Mammary epithelial cell (primary cell): ENCODE data around the gene ZBTB22.

Experiments used
- CTCF ChIP-seq, 2 donors: IDR thresholded peaks in 1 of 2; conservative IDR thresholded peaks in 1 of 2; 2 replicates each; pipeline ENCODE4 v1.5.1; 2011 to 2012; ENCODE audit warnings: inconsistent platforms in 2 of 2, low read length in 2 of 2, mild to moderate bottlenecking in 2 of 2, control low read depth in 1 of 2, low read depth in 1 of 2; ENCODE audit not compliant: insufficient read depth in 1 of 2; ENCODE audit errors: extremely low read depth in 1 of 2
- EZH2 ChIP-seq: IDR thresholded peaks from 2 replicates; pipeline ENCODE4 v1.6.1; 2012; ENCODE audit warnings: low read length, inconsistent platforms, borderline replicate concordance

GRCh38 chr6:33272275-33273128 lies 45.0 kb downstream of the ZBTB22 start:
- TF ChIP-seq CTCF (conservative IDR thresholded peaks at IDR 0.05 in 1 of 2, IDR thresholded peaks at IDR 0.05 in 1 of 2; ENCODE audit: extremely low read depth in 1 of 2, insufficient read depth in 1 of 2, low read depth in 1 of 2, low read length in 2 of 2), result no peak
- no peak for TF ChIP-seq EZH2
